ENCODE measurements around the gene CLIP3. TPM values are rescaled to one million over a fixed set of nuclear protein-coding genes. Genes with fewer than 3 reads are reported as not detected.
A peak's percentile ranks its signal among the peaks of the same experiment; 100 is the strongest.

Gene CLIP3
- total and polyA plus RNA-seq, 9 of the 15 experiments (the other 6 are each of a cell fraction or from before 2014, with no cell fraction given) = 0.01 to 0.50 (median 0.15) TPM; not detected in 1

DNA sequence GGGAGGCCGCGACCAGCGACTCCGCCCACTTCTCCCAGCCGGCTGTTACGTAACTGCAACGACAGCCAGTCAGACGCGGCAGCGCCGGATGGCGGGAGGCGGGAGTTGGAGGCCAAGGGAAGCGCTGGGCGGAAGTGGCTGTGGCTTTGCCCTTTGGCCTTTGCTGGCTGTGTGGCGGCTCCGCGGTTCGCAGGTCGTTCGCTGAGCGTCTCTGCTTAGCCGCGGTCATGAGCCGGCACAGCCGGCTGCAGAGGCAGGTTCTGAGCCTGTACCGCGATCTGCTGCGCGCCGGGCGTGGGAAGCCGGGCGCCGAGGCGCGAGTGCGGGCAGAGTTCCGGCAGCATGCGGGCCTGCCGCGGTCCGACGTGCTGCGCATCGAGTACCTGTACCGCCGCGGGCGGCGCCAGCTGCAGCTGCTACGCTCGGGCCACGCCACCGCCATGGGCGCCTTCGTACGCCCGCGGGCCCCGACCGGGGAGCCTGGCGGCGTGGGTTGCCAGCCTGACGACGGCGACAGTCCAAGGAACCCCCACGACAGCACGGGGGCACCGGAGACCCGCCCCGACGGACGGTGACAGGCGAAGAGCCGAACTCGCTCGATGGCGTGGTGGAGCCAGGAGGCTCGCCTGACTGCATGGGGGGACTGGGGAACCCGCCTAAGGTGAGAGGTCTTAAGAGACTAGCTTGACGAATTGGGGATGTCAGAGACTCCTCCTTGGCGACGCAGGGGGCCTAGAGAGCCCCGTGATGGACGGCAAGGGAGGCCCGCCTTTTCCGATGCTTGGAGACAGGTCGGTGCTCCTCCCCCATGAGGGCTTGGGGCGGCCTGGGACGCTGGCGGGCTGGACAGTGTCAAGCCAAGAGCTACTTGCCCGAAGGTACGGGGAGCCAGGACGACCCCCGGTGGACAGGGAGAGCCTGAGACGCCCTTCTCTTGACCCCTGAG lies 37.4 kb downstream of the CLIP3 start, which contains the start of gene SDHAF1 (continued):
- TF ChIP-seq, protein P1, sequence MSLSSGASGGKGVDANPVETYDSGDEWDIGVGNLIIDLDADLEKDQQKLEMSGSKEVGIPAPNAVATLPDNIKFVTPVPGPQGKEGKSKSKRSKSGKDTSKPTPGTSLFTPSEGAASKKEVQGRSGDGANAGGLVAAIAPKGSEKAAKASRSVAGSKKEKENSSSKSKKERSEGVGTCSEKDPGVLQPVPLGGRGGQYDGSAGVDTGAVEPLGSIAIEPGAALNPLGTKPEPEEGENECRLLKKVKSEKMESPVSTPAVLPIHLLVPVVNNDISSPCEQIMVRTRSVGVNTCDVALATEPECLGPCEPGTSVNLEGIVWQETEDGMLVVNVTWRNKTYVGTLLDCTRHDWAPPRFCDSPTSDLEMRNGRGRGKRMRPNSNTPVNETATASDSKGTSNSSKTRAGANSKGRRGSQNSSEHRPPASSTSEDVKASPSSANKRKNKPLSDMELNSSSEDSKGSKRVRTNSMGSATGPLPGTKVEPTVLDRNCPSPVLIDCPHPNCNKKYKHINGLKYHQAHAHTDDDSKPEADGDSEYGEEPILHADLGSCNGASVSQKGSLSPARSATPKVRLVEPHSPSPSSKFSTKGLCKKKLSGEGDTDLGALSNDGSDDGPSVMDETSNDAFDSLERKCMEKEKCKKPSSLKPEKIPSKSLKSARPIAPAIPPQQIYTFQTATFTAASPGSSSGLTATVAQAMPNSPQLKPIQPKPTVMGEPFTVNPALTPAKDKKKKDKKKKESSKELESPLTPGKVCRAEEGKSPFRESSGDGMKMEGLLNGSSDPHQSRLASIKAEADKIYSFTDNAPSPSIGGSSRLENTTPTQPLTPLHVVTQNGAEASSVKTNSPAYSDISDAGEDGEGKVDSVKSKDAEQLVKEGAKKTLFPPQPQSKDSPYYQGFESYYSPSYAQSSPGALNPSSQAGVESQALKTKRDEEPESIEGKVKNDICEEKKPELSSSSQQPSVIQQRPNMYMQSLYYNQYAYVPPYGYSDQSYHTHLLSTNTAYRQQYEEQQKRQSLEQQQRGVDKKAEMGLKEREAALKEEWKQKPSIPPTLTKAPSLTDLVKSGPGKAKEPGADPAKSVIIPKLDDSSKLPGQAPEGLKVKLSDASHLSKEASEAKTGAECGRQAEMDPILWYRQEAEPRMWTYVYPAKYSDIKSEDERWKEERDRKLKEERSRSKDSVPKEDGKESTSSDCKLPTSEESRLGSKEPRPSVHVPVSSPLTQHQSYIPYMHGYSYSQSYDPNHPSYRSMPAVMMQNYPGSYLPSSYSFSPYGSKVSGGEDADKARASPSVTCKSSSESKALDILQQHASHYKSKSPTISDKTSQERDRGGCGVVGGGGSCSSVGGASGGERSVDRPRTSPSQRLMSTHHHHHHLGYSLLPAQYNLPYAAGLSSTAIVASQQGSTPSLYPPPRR (CRISPR knock-in tag; IDR thresholded peaks at IDR 0.05; ENCODE audit: borderline replicate concordance) = no peak
- peak; percentile 84 for TF ChIP-seq SAP30 (IDR thresholded peaks at IDR 0.05; ENCODE audit: borderline replicate concordance, insufficient read depth, low read depth, low read length, poor library complexity, severe bottlenecking)
- peak; percentile 81; the same call in 1 of the 2 replicates for TF ChIP-seq ELF4 (CRISPR knock-in tag; IDR thresholded peaks at IDR 0.05)
- TF ChIP-seq CBX2 (IDR thresholded peaks at IDR 0.05; ENCODE audit: insufficient read depth, low read length, poor library complexity, severe bottlenecking) = no peak
- TF ChIP-seq BCOR (IDR thresholded peaks at IDR 0.05) = 0 out of 2 replicates have a peak, but pooled peaks have one; percentile 7
- TF ChIP-seq, protein P2, sequence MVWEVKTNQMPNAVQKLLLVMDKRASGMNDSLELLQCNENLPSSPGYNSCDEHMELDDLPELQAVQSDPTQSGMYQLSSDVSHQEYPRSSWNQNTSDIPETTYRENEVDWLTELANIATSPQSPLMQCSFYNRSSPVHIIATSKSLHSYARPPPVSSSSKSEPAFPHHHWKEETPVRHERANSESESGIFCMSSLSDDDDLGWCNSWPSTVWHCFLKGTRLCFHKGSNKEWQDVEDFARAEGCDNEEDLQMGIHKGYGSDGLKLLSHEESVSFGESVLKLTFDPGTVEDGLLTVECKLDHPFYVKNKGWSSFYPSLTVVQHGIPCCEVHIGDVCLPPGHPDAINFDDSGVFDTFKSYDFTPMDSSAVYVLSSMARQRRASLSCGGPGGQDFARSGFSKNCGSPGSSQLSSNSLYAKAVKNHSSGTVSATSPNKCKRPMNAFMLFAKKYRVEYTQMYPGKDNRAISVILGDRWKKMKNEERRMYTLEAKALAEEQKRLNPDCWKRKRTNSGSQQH (CRISPR knock-in tag; IDR thresholded peaks at IDR 0.05) = no peak
- TF ChIP-seq SUPT5H (IDR thresholded peaks at IDR 0.05) = peak; percentile 85
- 0 out of 2 replicates have a peak, but pooled peaks have one; percentile 43 for TF ChIP-seq PML (IDR thresholded peaks at IDR 0.05; ENCODE audit: low read length)
- TF ChIP-seq HNRNPL (IDR thresholded peaks at IDR 0.05; ENCODE audit: low read depth, low read length) = peak; percentile 67; the same call in 1 of the 2 replicates
- TF ChIP-seq, protein P3, sequence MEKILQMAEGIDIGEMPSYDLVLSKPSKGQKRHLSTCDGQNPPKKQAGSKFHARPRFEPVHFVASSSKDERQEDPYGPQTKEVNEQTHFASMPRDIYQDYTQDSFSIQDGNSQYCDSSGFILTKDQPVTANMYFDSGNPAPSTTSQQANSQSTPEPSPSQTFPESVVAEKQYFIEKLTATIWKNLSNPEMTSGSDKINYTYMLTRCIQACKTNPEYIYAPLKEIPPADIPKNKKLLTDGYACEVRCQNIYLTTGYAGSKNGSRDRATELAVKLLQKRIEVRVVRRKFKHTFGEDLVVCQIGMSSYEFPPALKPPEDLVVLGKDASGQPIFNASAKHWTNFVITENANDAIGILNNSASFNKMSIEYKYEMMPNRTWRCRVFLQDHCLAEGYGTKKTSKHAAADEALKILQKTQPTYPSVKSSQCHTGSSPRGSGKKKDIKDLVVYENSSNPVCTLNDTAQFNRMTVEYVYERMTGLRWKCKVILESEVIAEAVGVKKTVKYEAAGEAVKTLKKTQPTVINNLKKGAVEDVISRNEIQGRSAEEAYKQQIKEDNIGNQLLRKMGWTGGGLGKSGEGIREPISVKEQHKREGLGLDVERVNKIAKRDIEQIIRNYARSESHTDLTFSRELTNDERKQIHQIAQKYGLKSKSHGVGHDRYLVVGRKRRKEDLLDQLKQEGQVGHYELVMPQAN (IDR thresholded peaks at IDR 0.05; ENCODE audit: borderline replicate concordance) = peak; percentile 67; the same call in 1 of the 2 replicates
- TF ChIP-seq, protein P4, sequence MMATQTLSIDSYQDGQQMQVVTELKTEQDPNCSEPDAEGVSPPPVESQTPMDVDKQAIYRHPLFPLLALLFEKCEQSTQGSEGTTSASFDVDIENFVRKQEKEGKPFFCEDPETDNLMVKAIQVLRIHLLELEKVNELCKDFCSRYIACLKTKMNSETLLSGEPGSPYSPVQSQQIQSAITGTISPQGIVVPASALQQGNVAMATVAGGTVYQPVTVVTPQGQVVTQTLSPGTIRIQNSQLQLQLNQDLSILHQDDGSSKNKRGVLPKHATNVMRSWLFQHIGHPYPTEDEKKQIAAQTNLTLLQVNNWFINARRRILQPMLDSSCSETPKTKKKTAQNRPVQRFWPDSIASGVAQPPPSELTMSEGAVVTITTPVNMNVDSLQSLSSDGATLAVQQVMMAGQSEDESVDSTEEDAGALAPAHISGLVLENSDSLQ (IDR thresholded peaks at IDR 0.05) = peak; percentile 92
- TF ChIP-seq TEAD4 (IDR thresholded peaks at IDR 0.05; ENCODE audit: low read length) = no peak
- peak; percentile 75; the same call in 1 of the 2 replicates for TF ChIP-seq TEAD4 (CRISPR knock-in tag; IDR thresholded peaks at IDR 0.05; ENCODE audit: borderline replicate concordance)
- TF ChIP-seq, protein P5, sequence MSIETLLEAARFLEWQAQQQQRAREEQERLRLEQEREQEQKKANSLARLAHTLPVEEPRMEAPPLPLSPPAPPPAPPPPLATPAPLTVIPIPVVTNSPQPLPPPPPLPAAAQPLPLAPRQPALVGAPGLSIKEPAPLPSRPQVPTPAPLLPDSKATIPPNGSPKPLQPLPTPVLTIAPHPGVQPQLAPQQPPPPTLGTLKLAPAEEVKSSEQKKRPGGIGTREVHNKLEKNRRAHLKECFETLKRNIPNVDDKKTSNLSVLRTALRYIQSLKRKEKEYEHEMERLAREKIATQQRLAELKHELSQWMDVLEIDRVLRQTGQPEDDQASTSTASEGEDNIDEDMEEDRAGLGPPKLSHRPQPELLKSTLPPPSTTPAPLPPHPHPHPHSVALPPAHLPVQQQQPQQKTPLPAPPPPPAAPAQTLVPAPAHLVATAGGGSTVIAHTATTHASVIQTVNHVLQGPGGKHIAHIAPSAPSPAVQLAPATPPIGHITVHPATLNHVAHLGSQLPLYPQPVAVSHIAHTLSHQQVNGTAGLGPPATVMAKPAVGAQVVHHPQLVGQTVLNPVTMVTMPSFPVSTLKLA (conservative IDR thresholded peaks at IDR 0.05) = peak; percentile 73 to 92

All from K562 (cell line).